Neutrophil (primary cell): ENCODE measurements around the gene P4HA1.

Experiments
- H3K27ac ChIP-seq: fragments of 200-600 bp; sonication (generic); 2 replicates; pipeline ENCODE4 v1.5.1; 2016; ENCODE audit warnings: mild to moderate bottlenecking, moderate library complexity
- H3K27me3 ChIP-seq: fragments of 200-600 bp; sonication (generic); 2 replicates; pipeline ENCODE4 v1.6.0; 2016; ENCODE audit warnings: mild to moderate bottlenecking
- H3K36me3 ChIP-seq: fragments of 200-600 bp; sonication (generic); 2 replicates; pipeline ENCODE4 v1.5.1; 2017
- H3K4me1 ChIP-seq, 2 experiments: fragments of 200-600 bp in 1 of 2; sonication (generic) in 1 of 2; 1 replicate in 1 of 2; 2 replicates in 1 of 2; pipeline versions ENCODE4 v1.5.1 to v1.6.1; 2013 to 2016; ENCODE audit warnings: low read depth in 1 of 2, low read length in 1 of 2, mild to moderate bottlenecking in 1 of 2, moderate library complexity in 1 of 2; ENCODE audit not compliant: control insufficient read depth in 1 of 2, insufficient read depth in 1 of 2
- H3K4me3 ChIP-seq, 2 experiments: fragments of 200-600 bp in 1 of 2; sonication (generic) in 1 of 2; 1 replicate in 1 of 2; 2 replicates in 1 of 2; pipeline ENCODE4 v1.5.1; 2013 to 2016; ENCODE audit warnings: low read depth in 1 of 2, low read length in 1 of 2, mild to moderate bottlenecking in 1 of 2, moderate library complexity in 1 of 2
- H3K9me3 ChIP-seq: fragments of 200-600 bp; sonication (generic); 2 replicates; pipeline ENCODE4 v1.5.1; 2016
- CTCF ChIP-seq: fragments of 200-600 bp; sonication (generic); IDR thresholded peaks from 2 replicates; pipeline ENCODE4 v1.5.1; 2016; ENCODE audit warnings: antibody characterized with exemption

The P4HA1 gene

GRCh38 chr10:73073627-73074026 is 23.0 kb downstream of the P4HA1 start:
- no peak for TF ChIP-seq CTCF

GRCh38 chr10:73065441-73065840 is 31.2 kb downstream of the P4HA1 start:
- Histone ChIP-seq H3K4me3 (no peak overlapping the region), H3K27me3 (no peaks in the 10 kb centered on the region), H3K27ac (no peak overlapping the region), H3K36me3 (peaks cover 44% of the 10 kb centered on the region), H3K9me3 (no peaks in the 10 kb centered on the region), H3K4me1 (peaks cover 8 to 11% of the 10 kb centered on the region in 2 experiments)
- no peak for TF ChIP-seq CTCF

More at GRCh38 chr10:73073627-73074026, 23.0 kb downstream of the P4HA1 start:
- H3K9me3 ChIP-seq = no peaks in the 10 kb centered on the region
- H3K27ac ChIP-seq = no peak overlapping the region
- peaks cover 38% of the 10 kb centered on the region for H3K36me3 ChIP-seq
- H3K4me3 ChIP-seq = no peak overlapping the region
- H3K27me3 ChIP-seq = no peaks in the 10 kb centered on the region
- no peaks in the 10 kb centered on the region for H3K4me1 ChIP-seq

GRCh38 chr10:73061743-73062142 is 34.9 kb downstream of the P4HA1 start:
- H3K36me3 ChIP-seq = peaks cover 21% of the 10 kb centered on the region
- H3K4me3 ChIP-seq = no peak overlapping the region
- H3K27ac ChIP-seq = no peak overlapping the region
- H3K27me3 ChIP-seq = no peaks in the 10 kb centered on the region
- TF ChIP-seq CTCF = no peak
- no peaks in the 10 kb centered on the region for H3K9me3 ChIP-seq
- peaks cover 8 to 11% of the 10 kb centered on the region in 2 experiments for H3K4me1 ChIP-seq

- no peaks in the 10 kb centered on the region for H3K27me3 ChIP-seq
- TF ChIP-seq CTCF = no peak
- H3K4me1 ChIP-seq = peaks cover 8 to 11% of the 10 kb centered on the region in 2 experiments
- no peaks in the 10 kb centered on the region for H3K9me3 ChIP-seq
- no peak overlapping the region for H3K27ac ChIP-seq
- peaks cover 22% of the 10 kb centered on the region for H3K36me3 ChIP-seq
- no peak overlapping the region for H3K4me3 ChIP-seq
Observed at GRCh38 chr10:73060738-73061635, 35.7 kb downstream of the P4HA1 start.

- H3K27me3 ChIP-seq = no peaks in the 10 kb centered on the region
- peaks cover 3 to 4% of the 10 kb centered on the region in 2 experiments for H3K4me1 ChIP-seq
- no peak for TF ChIP-seq CTCF
- no peaks in the 10 kb centered on the region for H3K9me3 ChIP-seq
- no peak overlapping the region for H3K27ac ChIP-seq
- no peak overlapping the region for H3K4me3 ChIP-seq
- H3K36me3 ChIP-seq = peaks cover 25% of the 10 kb centered on the region
Observed at GRCh38 chr10:73060173-73060572, 36.5 kb downstream of the P4HA1 start.
